GM10266 (cell line): ENCODE results near the gene GPC6.

Experiments used
- DNase-seq: peaks from one replicate; pipeline ENCODE4 v3.0.0; 2012; ENCODE audit errors: extremely low spot score
- CTCF ChIP-seq: IDR thresholded peaks from 2 replicates; pipeline ENCODE4 v1.5.1; 2012; ENCODE audit warnings: mild to moderate bottlenecking, low read depth; ENCODE audit not compliant: control insufficient read depth, insufficient read depth; ENCODE audit errors: missing control alignments

Gene GPC6

GRCh38 chr13:93515267-93515666, 288.7 kb downstream of the GPC6 start:
- TF ChIP-seq CTCF = no peak
- DNase-seq = no peak

GRCh38 chr13:93517658-93518057, 291.1 kb downstream of the GPC6 start:
- no peak for DNase-seq

GRCh38 chr13:93521307-93521706, 294.7 kb downstream of the GPC6 start:
- TF ChIP-seq CTCF = no peak
- no peak for DNase-seq

More at GRCh38 chr13:93517658-93518057, 291.1 kb downstream of the GPC6 start:
- no peak for TF ChIP-seq CTCF

GRCh38 chr13:93522501-93522900, 295.9 kb downstream of the GPC6 start:
- TF ChIP-seq CTCF = no peak

GRCh38 chr13:93525087-93525486, 298.5 kb downstream of the GPC6 start:
- no peak for TF ChIP-seq CTCF
- no peak for DNase-seq

More at GRCh38 chr13:93522501-93522900, 295.9 kb downstream of the GPC6 start:
- DNase-seq = no peak

GRCh38 chr13:93527748-93528297, 301.2 kb downstream of the GPC6 start:
- no peak for TF ChIP-seq CTCF

GRCh38 chr13:93529961-93530360, 303.4 kb downstream of the GPC6 start:
- DNase-seq = no peak
- TF ChIP-seq CTCF = no peak

More at GRCh38 chr13:93527748-93528297, 301.2 kb downstream of the GPC6 start:
- no peak for DNase-seq
